ENCODE results near the gene ADAMTS17.

The ADAMTS17 gene

DNA sequence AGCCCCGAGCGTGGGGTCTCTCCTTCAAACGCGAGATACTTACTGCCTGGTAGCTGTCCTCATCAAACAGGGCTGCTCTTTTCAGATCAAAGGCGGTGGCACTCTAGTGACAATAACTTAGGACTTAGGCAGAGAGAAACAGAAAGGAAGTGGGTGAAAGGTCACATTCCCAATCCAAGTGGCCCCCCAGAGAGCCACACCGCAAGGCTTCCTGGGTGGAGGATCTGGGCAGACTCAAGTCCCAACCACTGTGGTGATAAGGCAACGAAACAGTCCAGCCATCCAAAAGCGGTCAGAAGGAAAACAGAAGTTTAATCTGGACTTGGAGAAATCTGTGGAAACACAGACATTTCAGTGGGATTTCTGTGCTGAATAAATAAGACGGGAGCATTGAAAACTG, 227.2 kb downstream of the ADAMTS17 start:
- peak overlapping the region; percentile 15 for H3K4me3 ChIP-seq (ENCODE audit: control insufficient read depth, low read depth, low read length)
- DNase-seq (ENCODE audit: low read depth), result peak; percentile 38
- TF ChIP-seq, protein P1, sequence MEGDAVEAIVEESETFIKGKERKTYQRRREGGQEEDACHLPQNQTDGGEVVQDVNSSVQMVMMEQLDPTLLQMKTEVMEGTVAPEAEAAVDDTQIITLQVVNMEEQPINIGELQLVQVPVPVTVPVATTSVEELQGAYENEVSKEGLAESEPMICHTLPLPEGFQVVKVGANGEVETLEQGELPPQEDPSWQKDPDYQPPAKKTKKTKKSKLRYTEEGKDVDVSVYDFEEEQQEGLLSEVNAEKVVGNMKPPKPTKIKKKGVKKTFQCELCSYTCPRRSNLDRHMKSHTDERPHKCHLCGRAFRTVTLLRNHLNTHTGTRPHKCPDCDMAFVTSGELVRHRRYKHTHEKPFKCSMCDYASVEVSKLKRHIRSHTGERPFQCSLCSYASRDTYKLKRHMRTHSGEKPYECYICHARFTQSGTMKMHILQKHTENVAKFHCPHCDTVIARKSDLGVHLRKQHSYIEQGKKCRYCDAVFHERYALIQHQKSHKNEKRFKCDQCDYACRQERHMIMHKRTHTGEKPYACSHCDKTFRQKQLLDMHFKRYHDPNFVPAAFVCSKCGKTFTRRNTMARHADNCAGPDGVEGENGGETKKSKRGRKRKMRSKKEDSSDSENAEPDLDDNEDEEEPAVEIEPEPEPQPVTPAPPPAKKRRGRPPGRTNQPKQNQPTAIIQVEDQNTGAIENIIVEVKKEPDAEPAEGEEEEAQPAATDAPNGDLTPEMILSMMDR (conservative IDR thresholded peaks at IDR 0.05; ENCODE audit: control insufficient read depth, insufficient read depth, low read depth, low read length), result no peak

DNA sequence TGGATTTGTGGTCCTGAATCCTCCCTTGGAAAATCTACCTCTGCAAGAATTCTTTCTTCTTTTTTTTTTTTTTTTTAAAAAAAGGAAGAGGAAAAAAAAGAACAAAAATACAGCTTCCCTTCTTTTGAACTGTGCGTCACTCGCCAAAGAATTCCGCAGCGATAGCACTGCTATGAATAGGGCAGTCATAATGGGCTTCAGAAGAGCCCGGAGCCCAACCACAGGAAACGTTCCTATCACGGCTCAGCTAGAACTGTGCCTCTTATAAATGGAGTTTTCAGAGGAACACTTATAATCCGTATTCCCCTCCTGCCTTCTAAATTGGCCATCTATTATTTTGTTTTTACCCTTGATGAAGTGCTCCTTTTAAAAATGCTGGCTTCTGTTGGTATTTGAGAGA, 227.7 kb downstream of the ADAMTS17 start:
- TF ChIP-seq, protein P1 (conservative IDR thresholded peaks at IDR 0.05; ENCODE audit: control insufficient read depth, insufficient read depth, low read depth, low read length), result no peak
- DNase-seq (ENCODE audit: low read depth), result peak; percentile 79
- peak overlapping the region; percentile 15 for H3K4me3 ChIP-seq (ENCODE audit: control insufficient read depth, low read depth, low read length)

DNA sequence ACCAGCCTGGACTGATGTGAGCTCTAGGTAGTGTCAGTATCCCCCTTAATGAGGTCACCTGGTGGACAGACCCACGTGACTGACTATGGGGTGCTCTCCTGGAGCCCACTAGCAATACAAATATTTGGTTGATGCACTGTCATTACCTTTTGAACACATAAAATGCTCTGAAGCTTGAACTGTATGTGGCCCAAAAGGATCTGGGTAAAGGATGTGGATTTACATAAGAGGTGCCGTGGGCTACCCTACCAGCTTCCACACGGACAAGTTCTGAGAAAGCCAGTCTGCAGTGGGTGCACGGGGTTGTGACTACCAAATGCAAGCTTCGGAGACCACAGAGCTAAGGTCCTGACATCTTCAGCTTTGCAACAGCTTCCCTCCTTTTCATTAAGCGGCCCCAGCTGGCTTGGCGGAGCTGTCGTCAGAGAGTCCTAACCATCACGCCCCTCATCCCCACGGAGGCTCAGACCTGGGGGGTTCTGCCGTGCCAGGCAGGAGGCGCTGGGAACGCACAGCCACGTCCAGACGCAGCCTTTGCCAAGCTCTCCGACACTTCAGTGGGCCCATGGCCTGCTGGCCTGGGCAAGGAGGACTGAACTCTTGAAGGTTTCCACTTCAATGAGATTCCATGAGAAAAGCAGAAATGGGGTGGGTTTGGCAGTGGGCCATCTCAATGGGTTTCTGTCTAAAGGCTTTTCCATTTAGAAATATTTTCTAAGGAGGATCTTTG, 228.3 kb downstream of the ADAMTS17 start:
- H3K4me3 ChIP-seq (ENCODE audit: control insufficient read depth, low read depth, low read length), result no peak overlapping the region
- no peak for DNase-seq (ENCODE audit: low read depth)
- TF ChIP-seq, protein P1 (conservative IDR thresholded peaks at IDR 0.05; ENCODE audit: control insufficient read depth, insufficient read depth, low read depth, low read length), result no peak

DNA sequence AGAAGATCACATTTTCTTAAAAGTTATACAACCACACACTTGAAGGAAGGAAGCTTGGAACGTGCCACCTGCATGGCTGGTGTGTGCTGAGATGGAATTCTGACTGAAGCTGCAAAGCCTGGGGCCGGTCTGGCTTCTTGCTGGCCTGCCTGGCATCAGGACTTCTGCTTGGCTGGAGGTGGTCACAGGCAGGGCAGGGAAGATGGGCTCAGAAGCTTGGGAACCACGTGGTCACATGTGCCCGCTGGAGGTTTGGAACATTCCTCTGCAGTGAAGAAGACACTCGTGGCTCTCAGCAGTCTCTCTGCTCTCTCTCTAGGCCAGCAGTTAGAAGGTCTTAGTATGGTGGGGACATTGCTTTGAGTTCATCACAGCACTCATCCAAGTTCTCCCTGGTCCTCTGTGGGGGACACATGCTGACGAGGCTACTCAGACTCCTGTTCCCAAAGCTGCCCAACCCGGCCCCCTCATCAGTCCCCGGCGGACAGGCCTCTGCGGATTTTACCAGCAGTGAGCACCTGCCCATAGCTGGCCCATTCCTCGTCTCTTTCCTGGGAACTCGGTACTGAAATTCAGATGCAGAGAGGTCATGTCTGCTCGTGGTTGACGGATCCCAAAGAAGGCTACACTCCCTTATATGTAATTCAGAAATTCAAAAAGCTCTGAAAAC, 229.0 kb downstream of the ADAMTS17 start:
- TF ChIP-seq, protein P1 (conservative IDR thresholded peaks at IDR 0.05; ENCODE audit: control insufficient read depth, insufficient read depth, low read depth, low read length), result no peak
- DNase-seq (ENCODE audit: low read depth), result no peak
- no peak overlapping the region for H3K4me3 ChIP-seq (ENCODE audit: control insufficient read depth, low read depth, low read length)

DNA sequence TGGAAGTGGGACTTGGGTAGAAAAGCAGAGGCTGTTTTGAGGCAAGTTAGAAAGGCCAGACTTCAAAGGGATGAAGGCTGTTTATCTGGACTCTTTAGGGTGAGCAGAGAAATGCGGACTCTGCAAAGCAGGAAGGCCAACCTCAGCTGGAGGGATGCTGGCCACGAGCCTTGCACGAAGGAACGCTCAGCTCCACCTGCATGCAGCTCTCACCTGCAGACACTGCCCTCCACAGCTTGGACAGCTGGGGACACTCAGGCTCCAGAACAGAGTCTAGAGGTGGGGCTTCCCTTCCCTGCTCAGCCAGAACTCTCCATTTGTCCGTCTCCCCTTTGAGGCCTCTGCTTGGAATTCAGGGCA, 229.7 kb downstream of the ADAMTS17 start:
- DNase-seq (ENCODE audit: low read depth), result no peak
- H3K4me3 ChIP-seq (ENCODE audit: control insufficient read depth, low read depth, low read length), result no peak overlapping the region
- TF ChIP-seq, protein P1 (conservative IDR thresholded peaks at IDR 0.05; ENCODE audit: control insufficient read depth, insufficient read depth, low read depth, low read length), result no peak

DNA sequence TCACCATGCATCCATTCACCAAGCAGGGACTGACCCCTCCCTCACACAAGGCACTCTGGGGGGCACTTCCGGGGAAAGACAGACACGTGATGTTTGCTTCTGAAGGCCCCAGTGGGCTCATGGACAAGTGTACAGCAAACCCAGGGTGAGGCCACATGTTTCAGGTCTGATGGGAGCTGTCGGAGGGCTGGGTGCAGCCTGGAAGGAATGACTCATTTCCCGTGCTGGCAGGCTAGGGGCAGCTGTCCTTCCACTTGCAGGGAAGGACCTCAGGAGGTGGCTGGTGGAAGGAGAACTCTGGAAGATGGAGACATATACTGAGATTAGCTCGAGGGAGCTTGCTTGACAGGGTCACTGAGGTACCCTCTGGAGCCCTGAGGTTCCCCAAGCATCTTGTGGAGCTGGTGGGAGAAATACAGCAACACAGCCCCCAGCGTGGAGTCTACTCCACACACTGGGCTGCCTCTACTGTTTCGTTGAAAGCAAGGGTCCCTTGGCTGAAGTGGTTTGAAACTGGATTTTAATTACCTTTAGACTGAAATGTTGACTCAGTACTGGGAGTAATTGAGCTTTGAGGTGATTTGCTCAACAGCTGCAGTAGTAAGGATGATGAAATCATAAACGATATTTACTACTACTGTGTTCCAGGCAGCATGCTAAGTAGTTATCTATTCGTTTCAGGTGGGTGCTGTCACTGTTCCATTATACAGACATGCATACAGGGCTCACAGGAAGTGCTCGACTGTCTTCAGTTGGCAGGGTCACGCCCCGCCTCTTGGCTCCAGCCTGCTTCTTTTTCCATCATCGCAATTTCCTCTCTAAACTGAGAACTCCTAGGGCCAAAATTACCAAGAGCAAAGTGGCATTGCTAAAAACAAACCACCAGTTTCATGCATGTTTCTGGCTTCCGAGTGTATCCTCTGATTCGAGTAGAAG, 230.4 kb downstream of the ADAMTS17 start:
- TF ChIP-seq, protein P1 (conservative IDR thresholded peaks at IDR 0.05; ENCODE audit: control insufficient read depth, insufficient read depth, low read depth, low read length), result no peak
- no peak overlapping the region for H3K4me3 ChIP-seq (ENCODE audit: control insufficient read depth, low read depth, low read length)
- DNase-seq (ENCODE audit: low read depth), result peak; percentile 83

Measured in fibroblast of mammary gland (primary cell).